ENCODE measurements around the gene C1orf210.

- no peak for TF ChIP-seq POLR2A (IDR thresholded peaks at IDR 0.05)
- no peak for TF ChIP-seq CTCF (IDR thresholded peaks at IDR 0.05)
Observed at GRCh38 chr1:43272161-43272560, 13.2 kb downstream of the C1orf210 start.
